Measurements from ENCODE around the gene NOL4L.
A peak's percentile ranks its signal among the peaks of the same experiment; 100 is the strongest.
"Not testable (repeated sequence)": the region's sequence is repeated elsewhere in the genome, so short reads cannot be mapped to it uniquely, and the experiment has no call there.

Gene NOL4L

DNA sequence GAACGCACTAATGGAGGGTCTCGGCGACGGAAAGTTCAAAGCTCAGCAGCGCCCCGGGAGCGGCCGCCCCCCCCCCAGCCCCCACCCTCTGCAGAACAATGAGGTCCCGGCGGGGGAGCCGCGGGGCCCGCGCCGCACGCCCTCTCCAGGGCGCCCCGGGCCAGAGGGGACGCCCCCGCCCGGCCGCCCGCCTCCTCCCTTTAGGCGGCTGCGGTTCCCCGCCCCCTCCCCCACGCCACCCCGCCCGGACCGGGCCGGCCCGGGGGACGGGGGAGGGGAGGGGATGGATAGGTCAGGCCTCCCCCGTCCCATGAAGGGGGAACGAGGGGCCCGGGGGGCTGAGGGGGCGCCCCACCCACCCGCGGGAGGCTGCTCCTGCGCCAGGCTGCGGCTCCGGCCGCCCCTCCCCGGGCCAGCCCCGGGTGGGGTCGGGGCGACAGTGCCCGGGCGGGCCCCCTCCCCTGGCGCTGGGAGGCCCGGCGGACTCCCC, 1.5 kb downstream of the NOL4L start:
- TF ChIP-seq JUND (IDR thresholded peaks at IDR 0.05; ENCODE audit: low read depth): no peak
- no peak for DNase-seq (ENCODE audit: low read depth in 1 of 2, low spot score in 1 of 2)
- in situ Hi-C loops (cut with HindIII; ENCODE audit: low pct_unique_long_range_greater_than_20kb, low sequenced_read_pairs): no loop called here

DNA sequence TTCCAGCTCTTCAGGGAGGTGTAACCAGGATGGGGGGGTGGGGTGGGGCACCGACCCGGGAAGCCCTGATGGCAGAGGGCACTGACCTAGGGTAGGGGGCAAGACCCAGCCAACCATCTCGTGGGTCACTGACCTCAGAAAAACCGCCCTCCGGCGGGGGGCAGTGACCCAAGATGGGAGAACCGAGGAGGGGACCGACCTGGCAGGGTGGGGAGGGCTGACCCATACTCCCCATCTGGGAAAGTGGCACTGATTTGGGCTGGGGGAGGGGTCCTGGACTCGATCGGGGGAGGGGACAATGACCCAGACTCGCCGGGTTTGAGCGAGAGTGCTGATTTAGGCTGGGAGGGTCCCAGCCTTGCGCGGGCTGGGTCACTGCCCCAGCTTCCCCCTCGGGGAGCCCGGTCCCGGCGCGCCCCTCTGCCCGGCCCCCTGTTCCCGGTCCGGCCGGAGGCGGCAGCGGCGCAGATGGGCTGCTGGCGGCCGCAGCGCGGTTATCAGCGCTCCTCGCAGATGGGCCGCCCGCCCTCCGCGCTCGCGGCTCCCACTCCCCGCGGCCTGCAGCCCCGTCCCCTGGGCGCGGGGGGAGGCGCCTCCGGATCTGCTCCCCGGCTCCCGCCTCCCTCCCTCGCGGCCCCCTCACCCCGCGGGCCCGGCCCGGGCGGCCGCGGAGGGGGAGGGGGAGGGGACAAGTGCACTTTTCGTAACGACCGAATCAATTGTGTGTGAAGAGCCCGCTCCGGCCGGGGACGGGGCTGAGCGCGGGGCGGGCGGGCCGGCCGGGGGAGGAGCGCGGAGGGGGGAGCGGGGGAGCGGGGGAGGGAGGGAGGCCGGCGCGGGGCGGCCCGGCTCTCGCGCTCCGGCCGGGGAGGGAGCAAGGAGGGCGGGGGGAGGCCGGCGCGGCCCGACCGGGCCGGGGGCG, 2.2 kb downstream of the NOL4L start:
- in situ Hi-C loops (cut with HindIII; ENCODE audit: low pct_unique_long_range_greater_than_20kb, low sequenced_read_pairs): no loop called here
- TF ChIP-seq JUND (IDR thresholded peaks at IDR 0.05; ENCODE audit: low read depth): no peak

DNA sequence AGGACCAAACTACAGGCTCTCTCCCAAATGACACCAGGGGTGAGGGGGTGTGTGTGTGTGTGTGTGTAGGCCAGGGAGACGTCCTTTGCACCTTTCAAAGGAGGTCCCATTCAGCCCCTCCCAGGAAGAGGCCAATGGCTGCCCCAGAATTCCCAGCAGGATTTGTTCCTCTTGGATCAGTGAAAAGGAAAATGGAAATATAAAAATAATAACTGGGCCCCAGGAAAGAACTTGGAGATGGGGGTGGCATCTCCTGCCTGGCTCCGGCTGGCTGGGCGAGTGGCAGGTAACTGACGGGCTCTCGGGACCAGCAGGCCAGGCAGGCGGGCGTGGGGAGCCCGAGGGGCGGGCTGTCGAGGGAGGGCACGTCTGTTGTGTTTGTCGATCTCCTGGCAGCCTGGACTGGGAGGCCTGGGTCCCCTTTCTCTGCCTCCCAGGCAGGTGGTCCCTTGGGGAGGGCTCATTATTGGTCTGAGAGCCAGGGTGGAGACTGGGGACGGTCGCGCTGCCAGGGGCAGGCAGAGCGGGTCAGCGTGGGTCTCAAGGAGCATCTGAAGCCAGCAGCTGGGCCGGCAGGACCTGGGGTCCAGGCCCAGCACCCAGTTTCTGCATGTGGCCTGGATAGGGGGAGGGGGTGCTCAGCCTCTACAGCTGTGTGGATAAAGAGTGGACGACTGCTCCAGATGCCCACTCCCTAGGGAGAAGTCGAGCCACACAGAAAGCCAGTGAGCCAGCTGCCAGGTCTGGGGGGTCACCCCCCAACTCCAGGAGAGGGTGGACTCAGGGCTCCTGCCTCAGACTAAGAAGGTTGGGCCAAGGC, 3.1 kb downstream of the NOL4L start:
- no peak for TF ChIP-seq JUND (IDR thresholded peaks at IDR 0.05; ENCODE audit: low read depth)
- in situ Hi-C loops (cut with HindIII; ENCODE audit: low pct_unique_long_range_greater_than_20kb, low sequenced_read_pairs): no loop called here
- no peak for DNase-seq (ENCODE audit: low read depth in 1 of 2, low spot score in 1 of 2)

More for the DNA sequence above, 2.2 kb downstream of the NOL4L start:
- DNase-seq (ENCODE audit: low read depth in 1 of 2, low spot score in 1 of 2): peak in 1 of 2 experiments; percentile 31

- in situ Hi-C loops (cut with HindIII; ENCODE audit: low pct_unique_long_range_greater_than_20kb, low sequenced_read_pairs): no loop called here
- no peak for TF ChIP-seq JUND (IDR thresholded peaks at IDR 0.05; ENCODE audit: low read depth)
- no peak for DNase-seq (ENCODE audit: low read depth in 1 of 2, low spot score in 1 of 2)
Observed at GRCh38 chr20:32580970-32581838, 3.9 kb downstream of the NOL4L start.

- DNase-seq (ENCODE audit: low read depth in 1 of 2, low spot score in 1 of 2): no peak
- in situ Hi-C loops (cut with HindIII; ENCODE audit: low pct_unique_long_range_greater_than_20kb, low sequenced_read_pairs): no loop called here
- no peak for TF ChIP-seq JUND (IDR thresholded peaks at IDR 0.05; ENCODE audit: low read depth)
Observed at GRCh38 chr20:32580219-32580969, 4.7 kb downstream of the NOL4L start.

DNA sequence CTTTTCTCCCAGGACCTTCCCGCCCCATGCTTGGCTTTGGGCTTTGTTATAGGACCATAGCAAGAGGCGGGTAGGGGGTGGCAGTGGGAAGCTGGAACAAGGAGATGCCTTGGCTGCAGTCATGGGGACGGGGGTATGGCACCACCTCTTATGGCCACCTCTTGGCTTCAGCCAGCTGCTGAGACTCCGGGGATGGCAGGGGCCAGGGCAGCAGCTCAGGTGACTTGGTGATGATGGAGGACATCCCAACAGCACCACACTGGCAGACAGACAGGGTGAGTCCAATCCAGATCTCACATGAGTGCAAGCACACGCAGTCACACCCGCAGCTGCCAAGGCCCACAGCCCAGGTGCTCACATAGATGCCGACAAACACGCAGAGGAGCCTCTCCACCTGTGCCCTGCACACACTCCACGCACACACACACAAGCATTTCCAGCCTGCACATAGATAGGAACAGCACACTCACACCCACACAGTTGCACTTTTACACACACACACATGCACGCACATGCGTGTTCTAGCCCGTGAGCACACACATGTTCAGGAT, 6.2 kb downstream of the NOL4L start:
- in situ Hi-C loops (cut with HindIII; ENCODE audit: low pct_unique_long_range_greater_than_20kb, low sequenced_read_pairs): no loop called here
- TF ChIP-seq JUND (IDR thresholded peaks at IDR 0.05; ENCODE audit: low read depth): no peak
- DNase-seq (ENCODE audit: low read depth in 1 of 2, low spot score in 1 of 2): no peak

- in situ Hi-C loops (cut with HindIII; ENCODE audit: low pct_unique_long_range_greater_than_20kb, low sequenced_read_pairs); DNase-seq (ENCODE audit: low read depth in 1 of 2, low spot score in 1 of 2): not testable (repeated sequence)
Observed at GRCh38 chr20:32578062-32578461, 7.1 kb downstream of the NOL4L start.

GRCh38 chr20:32577657-32578056, 7.5 kb downstream of the NOL4L start:
- in situ Hi-C loops (cut with HindIII; ENCODE audit: low pct_unique_long_range_greater_than_20kb, low sequenced_read_pairs): no loop called here
- no peak for DNase-seq (ENCODE audit: low read depth in 1 of 2, low spot score in 1 of 2)
- TF ChIP-seq JUND (IDR thresholded peaks at IDR 0.05; ENCODE audit: low read depth): no peak

DNA sequence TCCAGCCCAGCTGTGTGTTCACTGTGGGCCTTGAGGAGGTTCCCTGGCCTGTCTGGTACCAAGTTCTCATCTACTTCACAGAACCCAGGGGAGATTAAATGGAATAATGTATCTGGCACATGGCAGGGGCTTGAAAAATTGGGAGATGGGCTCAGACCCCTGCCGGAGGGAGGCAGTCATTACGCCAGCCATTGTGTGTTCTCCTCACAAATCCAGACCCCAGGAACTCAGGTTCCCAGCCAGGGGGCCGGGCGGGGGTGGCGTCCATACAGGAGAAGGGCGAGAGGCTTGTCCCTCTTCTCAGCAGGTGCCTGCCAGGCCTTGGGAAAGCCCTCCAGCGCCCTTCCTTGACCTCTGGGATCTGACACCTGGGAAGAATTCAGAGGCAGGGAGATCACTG, 8.1 kb downstream of the NOL4L start:
- no peak for TF ChIP-seq JUND (IDR thresholded peaks at IDR 0.05; ENCODE audit: low read depth)

GRCh38 chr20:32576560-32576959, 8.6 kb downstream of the NOL4L start:
- in situ Hi-C loops (cut with HindIII; ENCODE audit: low pct_unique_long_range_greater_than_20kb, low sequenced_read_pairs): no loop called here
- no peak for DNase-seq (ENCODE audit: low read depth in 1 of 2, low spot score in 1 of 2)
- no peak for TF ChIP-seq JUND (IDR thresholded peaks at IDR 0.05; ENCODE audit: low read depth)

More for the DNA sequence above, 8.1 kb downstream of the NOL4L start:
- in situ Hi-C loops (cut with HindIII; ENCODE audit: low pct_unique_long_range_greater_than_20kb, low sequenced_read_pairs): no loop called here
- DNase-seq (ENCODE audit: low read depth in 1 of 2, low spot score in 1 of 2): no peak

DNA sequence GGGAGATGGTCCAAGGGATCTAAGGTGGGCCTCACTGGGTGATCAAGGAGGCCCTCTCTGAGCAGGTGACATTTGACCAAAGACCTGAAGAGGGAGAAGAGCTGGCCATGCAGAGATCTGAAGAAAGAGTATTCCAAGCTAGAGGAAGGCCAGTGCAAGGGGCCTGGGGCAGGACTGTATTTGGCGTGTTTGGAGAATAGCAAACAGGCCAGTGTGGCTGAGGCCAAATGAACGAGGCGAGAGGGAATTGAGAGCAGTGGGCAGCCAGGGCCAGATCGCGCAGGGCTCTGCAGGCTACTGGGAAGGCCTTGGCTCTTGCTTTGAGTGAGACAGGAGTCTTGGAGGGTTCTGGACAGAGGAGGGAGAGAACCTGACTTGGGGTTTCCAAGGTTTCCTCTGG, 9.3 kb downstream of the NOL4L start:
- no peak for TF ChIP-seq JUND (IDR thresholded peaks at IDR 0.05; ENCODE audit: low read depth)
- no peak for DNase-seq (ENCODE audit: low read depth in 1 of 2, low spot score in 1 of 2)
- in situ Hi-C loops (cut with HindIII; ENCODE audit: low pct_unique_long_range_greater_than_20kb, low sequenced_read_pairs): no loop called here

Measured in T47D (cell line).